HG03097 (cell line): ENCODE data around the gene GFOD2.

Source experiments
- ATAC-seq: cut with Tn5 transposase; IDR thresholded peaks from one replicate; pipeline ENCODE4 v1.9.1; 2021; ENCODE audit not compliant: unreplicated experiment, low FRiP score

Gene GFOD2

DNA sequence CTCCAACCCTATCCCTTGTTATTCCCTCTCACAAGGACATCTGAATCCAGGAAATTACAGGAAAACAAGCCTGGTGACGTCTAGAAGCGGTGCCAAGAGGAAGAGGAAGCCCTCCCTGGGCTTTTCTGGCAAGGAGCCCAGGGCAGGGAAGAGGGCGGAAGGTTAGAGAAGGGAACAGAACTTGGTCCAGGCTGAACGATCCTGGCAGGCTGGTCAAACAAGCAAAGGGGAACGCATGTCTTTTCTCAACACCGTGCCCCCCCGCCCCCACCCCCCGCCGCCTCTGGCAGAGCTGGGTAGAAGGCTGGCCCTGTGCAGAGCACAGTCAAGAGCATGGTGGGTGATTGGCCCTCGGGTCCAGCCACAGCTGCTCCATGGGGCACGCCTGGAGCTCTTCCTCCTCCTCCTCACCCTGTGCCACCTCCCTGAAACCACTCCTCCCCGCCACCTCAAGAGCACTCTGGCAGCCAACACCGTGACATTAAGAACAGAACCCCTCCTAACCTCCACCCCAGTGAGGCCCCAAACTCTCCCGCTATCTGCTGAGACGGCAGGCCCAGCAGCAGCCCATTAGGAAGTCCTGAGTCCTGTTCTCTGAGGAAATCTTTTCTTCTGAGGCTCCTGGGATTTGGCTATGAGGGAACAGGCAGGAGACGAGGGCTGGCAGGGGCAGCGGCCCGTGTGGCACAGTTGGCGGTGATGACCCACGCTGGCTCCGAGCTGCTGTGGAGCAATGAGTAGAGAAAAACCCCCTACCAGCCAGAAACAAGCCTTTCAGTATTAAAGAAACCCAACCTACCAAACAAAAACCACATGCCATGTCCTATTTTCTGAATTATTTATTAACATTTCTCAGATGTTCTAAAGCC, 45.2 kb downstream of the GFOD2 start:
- no peak for ATAC-seq

DNA sequence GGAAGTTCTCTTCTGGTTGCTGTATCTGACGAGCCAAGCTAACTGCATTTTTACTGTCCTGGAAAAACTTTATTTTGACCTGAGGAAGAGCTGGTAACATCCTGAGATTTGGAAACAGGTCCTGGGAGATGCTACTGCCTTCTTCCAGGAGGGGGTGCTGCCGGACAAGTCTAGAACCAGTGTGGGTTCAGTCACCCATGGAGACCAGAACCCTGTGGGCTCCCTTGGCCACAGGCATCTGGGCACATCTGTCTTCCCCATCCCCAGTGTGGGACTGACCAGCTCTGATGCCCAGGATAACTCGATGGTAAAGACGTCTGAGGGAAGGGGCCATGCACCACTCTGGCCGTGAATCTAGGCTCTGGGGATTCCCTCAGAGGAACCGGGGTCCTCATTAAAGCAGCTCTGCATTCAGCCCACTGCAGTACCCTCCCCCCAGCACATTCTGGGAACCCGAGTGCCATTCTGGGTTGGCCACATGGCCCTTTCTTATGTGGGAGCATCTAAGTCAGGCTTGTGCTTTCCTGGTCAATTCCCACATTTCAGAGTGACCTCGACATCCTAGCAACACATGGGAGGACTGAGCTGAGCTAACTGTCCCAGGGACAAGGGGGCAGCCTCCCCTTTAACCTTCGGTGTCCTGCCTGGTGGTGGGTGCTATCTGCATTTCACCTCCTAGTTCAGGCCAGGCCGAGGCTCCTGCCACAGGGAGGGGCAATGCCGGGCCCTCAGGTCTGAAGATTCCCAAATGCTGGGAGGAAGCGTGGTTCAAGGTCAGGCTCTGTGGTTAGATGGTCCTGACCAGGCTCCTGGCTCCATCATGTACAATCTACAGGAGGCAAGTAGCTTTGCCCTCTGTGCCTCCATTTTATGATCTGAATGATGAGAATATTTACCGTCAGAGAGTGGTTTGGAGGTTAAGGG, 46.1 kb downstream of the GFOD2 start:
- no peak for ATAC-seq

DNA sequence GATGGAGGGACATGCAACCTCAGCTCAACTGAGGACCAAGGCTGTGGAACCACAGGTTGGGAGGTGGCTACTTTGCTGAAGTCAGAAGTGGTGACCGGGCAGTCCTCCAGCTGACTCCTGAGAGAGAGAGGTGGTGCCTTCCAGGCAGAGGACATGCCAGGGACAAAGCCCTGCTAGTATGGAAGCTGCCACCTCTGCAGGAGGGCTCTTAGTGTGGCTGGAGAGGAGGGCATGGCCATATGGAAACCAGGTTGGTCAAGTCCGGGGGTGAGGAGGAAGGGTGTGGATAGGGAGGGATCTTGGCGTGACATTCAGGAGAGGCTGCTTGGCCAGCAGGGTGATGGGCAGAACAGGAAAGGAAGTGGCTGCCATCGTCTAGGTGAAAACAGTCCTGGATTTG, 46.8 kb downstream of the GFOD2 start:
- ATAC-seq, result no peak

DNA sequence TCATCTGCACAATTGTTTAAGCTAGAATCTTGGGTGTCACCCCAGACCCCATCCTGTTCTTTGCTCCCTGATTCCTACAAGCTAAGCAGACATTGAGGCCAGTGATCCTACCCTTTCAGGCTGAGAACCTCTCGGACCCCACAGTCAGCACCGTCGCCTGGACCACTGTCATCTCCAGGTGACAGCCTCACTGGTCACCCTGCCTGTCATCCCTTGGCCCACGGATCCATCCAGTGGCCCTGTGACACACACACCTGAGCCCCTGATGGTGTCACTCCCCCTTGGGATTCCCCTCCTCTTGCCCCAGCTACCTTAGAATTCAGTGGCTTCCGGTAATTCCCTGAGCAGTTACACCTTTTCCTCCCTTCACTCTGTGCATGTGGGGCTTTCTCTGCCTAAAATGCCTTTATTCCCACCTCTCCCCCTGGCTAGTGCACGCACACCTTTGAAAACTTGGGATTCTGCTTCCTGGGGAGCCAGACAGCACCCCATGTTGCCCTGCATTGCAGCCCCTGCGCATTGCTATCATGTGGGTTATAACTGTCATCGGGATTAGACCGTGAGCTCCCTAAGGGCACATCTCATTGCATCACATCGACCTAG, 49.5 kb downstream of the GFOD2 start:
- no peak for ATAC-seq

DNA sequence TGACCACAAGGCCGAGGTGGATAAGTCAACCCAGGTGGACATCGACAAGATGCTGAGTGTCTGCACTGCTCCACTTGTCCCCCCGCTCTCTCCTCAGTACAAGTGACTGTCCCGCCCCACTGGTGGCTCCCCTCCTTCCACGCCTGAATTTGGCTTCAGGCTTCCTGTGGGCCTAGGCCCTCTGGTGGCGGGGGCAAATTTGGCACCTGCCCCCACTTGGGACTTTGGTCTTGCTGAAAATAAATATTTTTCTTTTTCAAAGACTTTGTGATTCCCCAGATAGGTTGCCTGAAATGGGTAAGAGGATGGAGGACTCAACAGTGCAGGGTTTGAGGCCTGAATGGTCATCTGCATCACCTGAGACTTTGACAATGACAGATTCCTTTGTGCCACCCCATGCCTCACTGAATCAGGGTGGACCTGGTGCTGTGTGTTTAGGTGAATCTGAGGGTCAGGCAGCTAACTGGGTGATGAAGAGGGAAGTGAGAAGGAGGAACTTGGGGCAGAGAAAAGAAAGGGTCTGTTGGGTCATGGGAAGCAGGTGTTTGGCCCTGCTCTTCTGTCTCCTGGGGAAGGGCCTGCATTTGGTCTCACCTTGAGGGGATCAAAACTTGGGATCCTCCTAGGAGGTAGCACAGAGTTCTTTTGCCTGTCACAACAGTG, 50.5 kb downstream of the GFOD2 start:
- ATAC-seq, result no peak

DNA sequence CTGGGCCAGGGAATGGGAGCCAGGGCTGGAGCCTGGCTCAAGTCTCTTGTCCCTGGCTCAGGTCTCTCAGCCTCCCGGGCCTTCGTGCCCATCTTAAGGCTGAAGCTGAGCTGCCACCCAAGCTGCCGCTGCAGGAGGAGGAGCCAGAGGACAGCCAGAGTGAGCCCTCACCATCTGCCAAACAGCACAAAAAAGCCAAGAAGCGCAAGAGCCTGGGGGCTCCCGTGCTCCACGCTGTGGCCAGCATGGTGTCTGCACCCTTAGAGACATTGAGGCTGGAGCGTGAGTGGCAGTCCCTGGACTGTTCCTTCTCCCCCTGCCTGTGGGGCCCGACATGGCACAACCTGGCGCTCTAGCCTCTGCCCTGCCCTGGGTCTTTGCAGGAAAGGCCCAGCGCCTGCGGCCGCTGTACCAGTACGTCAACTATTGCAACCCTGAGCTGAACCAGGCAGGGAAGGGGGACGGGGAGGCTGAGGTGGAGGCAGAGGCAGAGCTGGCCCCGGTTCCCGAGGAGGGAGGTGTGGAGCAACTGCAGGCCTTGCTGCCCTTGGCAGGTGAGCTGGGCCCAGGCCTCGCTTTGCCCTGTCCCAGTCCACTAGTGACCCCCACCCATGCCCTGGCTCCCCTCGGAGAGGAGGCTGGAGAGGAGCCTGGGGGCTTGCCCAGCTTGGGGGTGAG, 51.2 kb downstream of the GFOD2 start:
- ATAC-seq, result peak; percentile 68

DNA sequence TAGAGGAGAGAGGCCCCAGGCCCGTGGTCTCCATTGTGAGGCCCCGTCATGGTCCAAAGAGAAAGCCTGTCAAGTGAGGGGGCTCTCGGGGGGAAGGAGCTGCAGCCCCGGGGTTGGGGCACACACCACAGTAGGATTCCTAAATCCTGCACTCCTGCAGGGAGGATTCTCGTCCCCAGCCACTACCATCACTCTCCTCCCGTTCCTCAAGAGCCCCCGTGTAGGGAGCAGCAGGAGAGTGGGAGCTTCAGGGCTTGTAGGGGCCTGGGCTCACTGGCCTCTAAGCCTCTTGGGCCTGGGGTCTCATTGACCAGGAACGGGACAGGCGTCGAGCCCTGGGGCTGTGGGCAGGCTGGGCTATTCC, 51.7 kb downstream of the GFOD2 start:
- no peak for ATAC-seq

DNA sequence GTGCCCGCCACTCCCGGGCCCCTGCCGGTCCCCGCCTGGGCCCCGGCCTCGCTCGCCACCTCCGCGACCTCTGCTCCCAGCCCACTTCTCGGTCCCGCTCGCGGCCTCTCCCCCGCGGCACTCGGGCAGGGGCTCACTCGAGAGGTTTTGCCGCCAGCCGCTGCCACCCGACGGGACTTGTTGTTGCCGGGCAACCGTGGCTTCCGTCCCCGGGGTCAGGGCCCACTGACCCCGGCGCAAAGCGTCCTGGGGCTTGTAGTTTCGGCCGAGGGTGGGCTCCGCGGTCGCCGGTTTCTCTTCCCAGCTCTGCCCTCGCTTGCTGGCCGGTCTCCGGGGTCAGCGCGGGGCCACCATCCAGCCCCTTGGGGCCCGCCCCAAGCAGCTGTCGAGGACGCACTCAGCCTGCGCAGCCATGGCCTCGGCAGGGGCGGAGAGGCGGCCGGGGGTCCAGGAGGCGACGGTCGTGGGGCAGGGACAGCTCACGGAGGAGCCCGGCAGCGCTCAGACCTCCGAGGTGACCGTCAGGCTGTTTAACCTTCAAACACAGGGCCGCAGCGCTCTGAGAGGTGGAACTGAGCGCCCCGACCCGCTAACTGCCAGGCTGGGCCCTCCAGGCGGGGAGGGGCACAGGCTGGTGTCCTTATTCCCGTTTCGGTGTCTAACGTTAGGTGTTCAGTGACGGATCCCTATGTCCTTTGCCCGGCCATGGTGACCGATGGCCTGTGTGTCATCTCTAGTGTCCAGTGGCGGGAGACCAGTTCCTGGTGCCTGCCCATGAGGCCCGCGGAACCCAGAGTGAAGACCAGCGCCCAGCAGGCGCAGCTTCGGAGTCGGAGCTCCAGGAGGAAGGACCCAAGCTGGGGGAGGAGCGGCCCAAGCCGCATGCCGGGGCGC, 52.3 kb downstream of the GFOD2 start, which contains the start of the genes C16orf86 and ENKD1:
C16orf86 (plus strand) TSS at position 256 of the 894 bp plus-strand sequence; CDS start at position 413, 157 bp downstream.
ENKD1 (minus strand) TSS at position 192 of the 894 bp plus-strand sequence. CDS start 308 bp downstream, outside the sequence.
- peak; percentile 38 for ATAC-seq

DNA sequence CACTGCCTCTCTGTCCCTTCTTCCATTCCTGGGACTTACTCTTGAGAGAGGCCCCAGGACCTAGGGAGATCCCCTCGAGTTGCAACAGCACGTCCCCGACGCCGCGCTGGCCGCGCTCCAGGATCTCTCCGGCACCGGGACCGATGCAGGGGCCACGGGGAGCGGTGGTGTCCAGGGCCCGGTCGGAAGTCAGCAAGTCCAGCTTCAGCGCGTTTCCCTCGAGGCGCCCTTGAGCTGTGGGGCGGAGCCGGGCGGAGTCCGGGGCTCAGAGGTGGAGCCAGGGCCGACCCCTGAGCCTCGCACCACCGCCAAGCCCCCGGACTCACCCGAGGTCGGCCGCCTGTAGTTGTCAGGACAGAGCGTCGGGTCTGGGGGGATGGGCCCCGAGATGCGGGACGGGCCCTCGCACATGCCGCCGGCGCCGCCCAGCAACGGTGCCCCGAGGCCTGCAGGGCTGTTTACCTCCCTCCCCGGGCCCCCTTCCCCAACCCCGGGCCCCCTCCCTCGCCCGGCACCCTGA, 53.0 kb downstream of the GFOD2 start:
- ATAC-seq, result no peak

DNA sequence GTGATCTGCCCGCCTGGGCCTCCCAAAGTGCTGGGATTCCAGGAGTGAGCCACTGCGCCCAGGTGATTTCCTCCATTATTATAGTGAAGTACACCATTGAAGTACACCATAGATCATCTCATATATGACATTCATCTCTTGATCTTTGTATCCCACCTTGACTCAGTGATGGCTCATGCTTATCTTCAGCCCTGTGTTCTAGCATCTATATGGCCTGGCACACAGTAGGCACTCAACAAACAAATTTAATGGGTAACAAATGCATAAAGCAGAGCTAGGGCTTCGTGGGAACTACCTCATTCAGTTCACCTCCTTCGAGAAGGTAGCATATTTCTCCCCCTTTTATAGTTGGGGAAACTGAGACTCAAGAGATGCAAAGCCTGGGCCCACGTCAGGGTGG, 53.5 kb downstream of the GFOD2 start:
- no peak for ATAC-seq

DNA sequence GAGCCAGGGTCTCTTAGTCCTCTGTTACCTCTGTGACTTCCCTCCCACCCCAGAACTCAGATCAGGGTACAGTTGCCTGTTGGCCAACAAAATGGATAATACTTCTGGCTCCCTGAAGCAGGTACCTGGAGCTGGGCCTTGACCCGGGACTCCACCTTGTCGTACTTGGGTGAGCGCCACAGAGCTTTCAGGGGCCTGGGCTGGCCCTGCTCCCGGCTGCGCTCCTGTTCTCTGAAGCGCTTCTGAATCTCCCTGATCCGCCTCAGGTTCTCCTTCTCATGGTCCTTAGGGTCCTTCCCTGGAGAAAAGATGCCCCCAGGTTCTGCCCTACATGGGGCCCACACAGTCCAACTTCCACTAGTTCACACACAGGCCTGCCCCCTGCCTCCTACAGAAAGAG, 54.2 kb downstream of the GFOD2 start:
- no peak for ATAC-seq

DNA sequence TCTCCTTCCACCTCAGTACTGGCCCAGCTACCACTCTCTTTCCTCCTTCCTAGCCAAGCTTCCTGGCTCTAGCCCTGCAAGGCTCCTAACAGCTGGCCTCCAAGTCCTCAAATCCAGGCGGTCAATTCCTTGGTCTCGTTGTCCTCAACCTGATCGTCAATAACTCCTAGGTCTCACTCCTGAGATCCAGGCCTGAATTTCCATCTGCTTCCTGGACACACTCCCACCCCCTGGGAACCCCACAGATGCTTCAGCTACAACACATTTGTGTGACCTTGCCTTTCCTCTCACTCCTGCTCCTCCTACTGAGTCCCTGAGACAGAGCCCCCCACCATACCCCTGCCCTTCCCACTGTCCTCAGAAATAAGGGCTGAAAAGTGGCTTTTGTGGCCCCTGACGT, 54.9 kb downstream of the GFOD2 start:
- no peak for ATAC-seq

DNA sequence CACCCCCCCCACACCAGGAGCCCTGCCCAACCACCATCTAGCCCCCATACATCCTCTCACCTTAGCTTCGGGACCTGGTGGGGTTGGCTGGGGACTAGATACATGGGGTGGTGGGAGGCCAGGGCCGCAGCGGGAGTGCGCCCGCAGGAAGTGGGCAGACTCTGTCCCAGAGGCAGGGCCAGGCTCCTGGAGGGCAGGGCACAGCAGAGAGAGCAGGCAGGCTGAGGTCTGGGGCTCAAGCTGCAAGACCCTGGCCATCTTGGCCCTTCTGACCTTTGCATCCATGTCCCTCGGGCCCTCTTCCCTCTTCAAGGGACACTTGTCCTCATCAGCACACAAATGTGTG, 55.3 kb downstream of the GFOD2 start:
- ATAC-seq, result no peak

DNA sequence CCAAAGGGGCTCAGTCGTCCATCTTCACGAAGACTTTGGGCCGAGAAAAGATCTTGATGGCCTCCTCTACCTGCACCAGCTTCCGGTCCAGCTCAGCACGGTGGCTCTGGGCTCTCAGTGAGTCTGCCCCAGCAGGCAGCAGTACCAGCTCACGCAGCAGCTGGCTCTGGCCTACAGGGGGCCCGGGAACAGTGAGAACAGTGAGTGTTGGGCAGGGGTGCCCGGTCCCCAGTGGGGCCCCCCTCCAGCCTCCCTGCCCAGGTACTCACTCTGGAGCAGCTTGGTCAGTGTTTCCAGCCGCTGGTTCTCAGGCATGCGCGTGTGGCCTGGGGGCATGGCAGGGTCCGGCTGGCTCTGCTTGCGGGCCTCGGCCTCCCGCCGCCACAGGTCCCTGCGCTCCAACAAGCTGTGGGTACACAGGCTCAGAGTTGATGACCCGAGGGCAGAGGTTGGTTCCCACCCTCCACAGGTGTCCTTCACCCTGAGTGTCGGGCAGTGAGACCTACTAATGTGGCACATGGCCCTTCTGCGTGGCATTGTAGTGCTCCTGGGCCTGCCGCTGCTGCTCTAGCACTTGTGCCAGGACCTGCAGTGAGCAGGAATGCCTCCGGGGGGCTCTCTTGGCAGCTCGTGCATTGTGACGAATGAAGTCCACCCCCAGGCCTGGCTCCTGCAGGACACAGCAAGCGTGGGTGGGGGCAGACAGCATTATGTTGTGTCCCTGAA, 55.8 kb downstream of the GFOD2 start:
- ATAC-seq, result no peak

DNA sequence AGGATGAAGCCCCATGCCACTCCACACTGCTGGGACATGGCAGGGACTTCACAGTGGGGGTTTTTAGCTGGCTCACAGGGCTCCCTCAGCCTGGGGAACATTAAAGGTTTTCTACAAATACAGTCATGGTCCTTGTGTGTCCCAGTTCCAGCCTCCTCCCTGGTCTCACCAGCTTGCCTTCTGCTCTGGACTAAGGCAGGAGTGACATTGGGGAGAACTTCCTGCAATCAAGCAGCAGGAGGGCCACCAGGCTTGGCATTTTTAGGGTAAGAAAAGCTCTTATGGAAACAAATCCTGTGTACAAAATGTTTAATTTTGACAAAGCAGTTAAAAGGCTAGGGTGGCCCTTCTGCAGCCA, 56.5 kb downstream of the GFOD2 start:
- no peak for ATAC-seq

DNA sequence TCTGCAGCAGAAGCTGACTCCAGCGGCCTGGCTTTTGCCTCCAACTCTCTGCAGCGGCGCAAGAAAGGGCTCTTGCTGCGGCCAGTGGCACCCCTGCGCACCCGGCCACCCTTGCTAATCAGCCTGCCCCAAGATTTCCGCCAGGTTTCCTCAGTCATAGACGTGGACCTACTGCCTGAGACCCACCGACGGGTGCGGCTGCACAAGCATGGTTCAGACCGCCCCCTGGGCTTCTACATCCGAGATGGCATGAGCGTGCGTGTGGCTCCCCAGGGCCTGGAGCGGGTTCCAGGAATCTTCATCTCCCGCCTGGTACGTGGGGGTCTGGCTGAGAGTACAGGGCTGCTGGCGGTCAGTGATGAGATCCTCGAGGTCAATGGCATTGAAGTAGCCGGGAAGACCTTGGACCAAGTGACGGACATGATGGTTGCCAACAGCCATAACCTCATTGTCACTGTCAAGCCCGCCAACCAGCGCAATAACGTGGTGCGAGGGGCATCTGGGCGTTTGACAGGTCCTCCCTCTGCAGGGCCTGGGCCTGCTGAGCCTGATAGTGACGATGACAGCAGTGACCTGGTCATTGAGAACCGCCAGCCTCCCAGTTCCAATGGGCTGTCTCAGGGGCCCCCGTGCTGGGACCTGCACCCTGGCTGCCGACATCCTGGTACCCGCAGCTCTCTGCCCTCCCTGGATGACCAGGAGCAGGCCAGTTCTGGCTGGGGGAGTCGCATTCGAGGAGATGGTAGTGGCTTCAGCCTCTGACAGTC, 57.0 kb downstream of the GFOD2 start:
- no peak for ATAC-seq

DNA sequence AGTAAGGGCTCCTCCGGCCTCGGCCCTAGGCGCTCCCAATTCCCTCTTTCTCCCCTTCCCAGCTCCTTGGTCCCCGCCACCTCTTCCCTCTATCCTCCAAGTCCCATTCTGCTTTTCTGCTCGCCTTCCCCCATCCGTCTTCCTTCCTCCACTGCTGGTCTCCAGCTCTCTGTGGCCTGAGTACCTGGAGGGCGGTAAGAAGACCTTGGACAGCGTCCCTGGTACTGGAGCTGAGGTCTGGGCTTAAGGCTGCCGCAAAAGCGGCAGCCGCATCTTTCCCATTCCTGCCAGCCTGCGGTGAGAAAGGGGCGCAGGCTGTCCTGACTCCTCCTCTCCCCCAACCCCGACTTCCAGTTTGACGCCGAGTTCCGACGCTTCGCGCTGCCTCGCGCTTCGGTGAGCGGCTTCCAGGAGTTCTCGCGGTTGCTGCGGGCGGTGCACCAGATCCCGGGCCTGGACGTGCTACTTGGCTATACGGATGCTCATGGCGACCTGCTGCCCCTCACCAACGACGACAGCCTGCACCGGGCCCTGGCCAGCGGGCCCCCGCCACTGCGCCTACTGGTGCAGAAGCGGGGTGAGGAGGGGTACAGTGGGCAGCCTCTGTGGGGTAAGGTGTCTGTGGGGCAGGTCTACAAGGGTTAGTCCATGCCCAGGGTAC, 57.9 kb downstream of the GFOD2 start:
- no peak for ATAC-seq
